K562 (cell line): ENCODE measurements around the gene ARHGEF3. TPM values are rescaled to one million over a fixed set of nuclear protein-coding genes. Genes with fewer than 3 reads are reported as not detected.

Experiments used
- ATAC-seq: fragments of 200-7000 bp; cut with Tn5 transposase; 3 replicates; pipeline ENCODE4 v1.9.1; 2020; ENCODE audit warnings: moderate library complexity
- BruUV-seq: library from RNA; stranded (reverse); fragments of 400-500 nt; replicated peaks from 2 replicates; lab custom pipeline; 2021; lab: Mats Ljungman, UMichigan
- CTCF ChIA-PET: fragments of 300-600 bp; formaldehyde crosslinking; extraction: SDS; loops from one replicate; lab custom pipeline; 2021; ENCODE audit warnings: low intra/inter-chr PET ratio; lab: Yijun Ruan, JAX
- POLR2A ChIA-PET: fragments of 300-600, 350-650 bp; sonication (Branson Sonifier 250); formaldehyde crosslinking; extraction: SDS; loops from one replicate; lab custom pipeline; 2021; ENCODE audit warnings: antibody characterized with exemption, inconsistent platforms; lab: Yijun Ruan, JAX
- DNase-seq, 4 experiments: peaks; one replicate each; pipeline versions ENCODE4 v3.0.0 to v3.0.0-alpha.2; 2011 to 2018; ENCODE audit warnings: low spot score in 3 of 4, mixed read lengths in 3 of 4; ENCODE audit errors: extremely low read depth in 1 of 4
- FAIRE-seq: peaks from 2 replicates; lab custom pipeline; 2011; peaks lifted over from hg19 to GRCh38; lab: Jason Lieb, UNC
- H2AFZ ChIP-seq: 2 replicates; pipeline ENCODE4 v1.6.0; 2011; ENCODE audit warnings: low read depth, low read length, control low read depth, inconsistent platforms
- H3K27ac ChIP-seq: fragments of 200-600 bp; 3 replicates; pipeline ENCODE4 v1.8.0; 2011; ENCODE audit warnings: low read depth, mild to moderate bottlenecking, control low read depth, inconsistent platforms, low read length, moderate library complexity, mixed read lengths; ENCODE audit errors: extremely low read depth
- H3K27me3 ChIP-seq, 2 experiments: fragments of 300-600 bp in 1 of 2; 2 replicates in 1 of 2; 3 replicates in 1 of 2; pipeline versions ENCODE4 v1.6.0 to v1.8.0; 2011; ENCODE audit warnings: inconsistent platforms in 2 of 2, low read length in 2 of 2, mild to moderate bottlenecking in 1 of 2, mixed read lengths in 1 of 2, moderate library complexity in 1 of 2; ENCODE audit not compliant: control insufficient read depth in 2 of 2, insufficient read depth in 2 of 2
- H3K36me3 ChIP-seq: fragments of 300-600 bp; 3 replicates; pipeline ENCODE4 v1.8.0; 2011; ENCODE audit warnings: mild to moderate bottlenecking, low read length, inconsistent platforms; ENCODE audit not compliant: control insufficient read depth, insufficient read depth
- H3K4me1 ChIP-seq, 2 experiments: fragments of 200-600 bp in 1 of 2; replicated peaks in 1 of 2; 2 replicates in 1 of 2; 3 replicates in 1 of 2; pipeline versions ENCODE4 v1.5.1 to v1.8.0; 2011; ENCODE audit warnings: inconsistent platforms in 2 of 2, low read length in 2 of 2, mild to moderate bottlenecking in 1 of 2, mixed read lengths in 1 of 2, moderate library complexity in 1 of 2; ENCODE audit not compliant: control insufficient read depth in 2 of 2, insufficient read depth in 2 of 2
- H3K4me2 ChIP-seq: 2 replicates; pipeline ENCODE4 v1.6.1; 2011; ENCODE audit warnings: low read length, control low read depth, inconsistent platforms, mixed read lengths; ENCODE audit not compliant: insufficient read depth
- H3K4me3 ChIP-seq: fragments of 200-600 bp; sonication (generic), shearing (Covaris generic); 2 replicates; pipeline ENCODE4 v1.5.1; 2016; ENCODE audit warnings: control low read depth, inconsistent platforms
- H3K79me2 ChIP-seq: fragments of 200-600 bp; 3 replicates; pipeline ENCODE4 v1.8.0; 2011; ENCODE audit warnings: low read length, inconsistent platforms; ENCODE audit not compliant: control insufficient read depth, insufficient read depth
- H3K9ac ChIP-seq, 2 experiments: 2 replicates each; pipeline versions ENCODE4 v1.6.0 to v1.6.1; 2011; ENCODE audit warnings: low read depth in 2 of 2, low read length in 2 of 2, control low read depth in 1 of 2, inconsistent platforms in 1 of 2, mild to moderate bottlenecking in 1 of 2, mixed read lengths in 1 of 2; ENCODE audit not compliant: insufficient read depth in 1 of 2
- H3K9me1 ChIP-seq: one replicate; pipeline ENCODE4 v1.6.0; 2011; ENCODE audit warnings: inconsistent platforms, mild to moderate bottlenecking, low read length, moderate library complexity; ENCODE audit not compliant: control insufficient read depth, insufficient read depth
- H3K9me3 ChIP-seq: replicated peaks from 2 replicates; pipeline ENCODE4 v1.5.1; 2011; ENCODE audit warnings: low read depth, low read length, inconsistent platforms; ENCODE audit not compliant: control insufficient read depth, insufficient read depth
- H4K20me1 ChIP-seq: replicated peaks from 2 replicates; pipeline ENCODE4 v1.6.1; 2011; ENCODE audit warnings: low read length, inconsistent platforms, mixed read lengths; ENCODE audit not compliant: control insufficient read depth, insufficient read depth
- CHD2 ChIP-seq: IDR thresholded peaks from 2 replicates; pipeline ENCODE4 v1.6.1; 2011; ENCODE audit warnings: low read depth, low read length
- HDAC8 ChIP-seq: fragments of 450-650 bp; IDR thresholded peaks from 2 replicates; pipeline ENCODE4 v1.6.1; 2016; ENCODE audit warnings: mild to moderate bottlenecking, missing genetic modification characterization, moderate library complexity, missing compliant biosample characterization
- SP1 ChIP-seq: sonication (generic); formaldehyde crosslinking; IDR thresholded peaks from 2 replicates; pipeline ENCODE4 v1.8.1; 2022; ENCODE audit warnings: mild to moderate bottlenecking, missing genetic modification reagents
- SRF ChIP-seq, 2 experiments: fragments of 250-450, 450-650 bp in 1 of 2; sonication (Bioruptor Pico) in 1 of 2; sonication (generic) in 1 of 2; formaldehyde crosslinking; IDR thresholded peaks; 2 replicates each; pipeline versions ENCODE4 v1.5.0 to v1.5.1; 2020 to 2022; ENCODE audit warnings: mild to moderate bottlenecking in 1 of 2, missing genetic modification reagents in 1 of 2
- ZC3H8 ChIP-seq: fragments of 450-650 bp; IDR thresholded peaks from 2 replicates; pipeline ENCODE4 v1.6.1; 2017
- ZKSCAN3 ChIP-seq: fragments of 250-450 bp; sonication (Bioruptor Pico); IDR thresholded peaks from 2 replicates; pipeline ENCODE4 v1.4.0; 2020
- ZNF785 ChIP-seq: fragments of 250-450 bp; sonication (Bioruptor Pico); IDR thresholded peaks from 2 replicates; pipeline ENCODE4 v1.4.0; 2020; ENCODE audit warnings: mild to moderate bottlenecking
- WGBS: fragments of 100-300 bp; shearing (Covaris generic); methylation state at CpG from one replicate; pipeline ENCODE4 v1.1.6; 2016; ENCODE audit warnings: low coverage, mixed read lengths; ENCODE audit not compliant: insufficient coverage; ENCODE audit errors: missing lambda C conversion rate; 5-methylcytosine and 5-hydroxymethylcytosine counted together
- in situ Hi-C: fragments of 300-500 bp; cut with MboI; formaldehyde crosslinking; loops from 4 replicates; pipeline ENCODE4 v1.15.0; 2018; ENCODE audit warnings: inconsistent platforms, mixed read lengths
- intact Hi-C: fragments of 100-400 bp; cut with micrococcal nuclease; formaldehyde crosslinking; loops from 2 replicates; pipeline ENCODE4 v1.14.2; 2022
- polyA plus RNA-seq, 8 experiments: library from polyadenylated mRNA; depleted of rRNA in 4 of 8; stranded (reverse) in 5 of 8; unstranded in 3 of 8; fragments of >200 nt; fragmentation: Nextera tagmentation in 2 of 8; fragmentation: Illumina TruSeq in 1 of 8; extraction: Ambion mirVana in 2 of 8; extraction: Trizol in 1 of 8; gene quantifications; 2 replicates each; pipeline versions ENCODE4 v1.2.1 to v1.2.3, GENCODE V29; 2011 to 2014; ENCODE audit warnings: inconsistent platforms in 1 of 8, missing spikeins in 1 of 8
- total RNA-seq, 7 experiments: library from RNA; depleted of rRNA in 6 of 7; stranded (reverse); fragments of >200 nt in 6 of 7; fragmentation: Illumina TruSeq in 2 of 7; extraction: Trizol in 2 of 7; gene quantifications; 2 replicates each; pipeline versions ENCODE4 v1.2.1 to v1.2.3, GENCODE V29; 2011 to 2021; ENCODE audit warnings: low replicate concordance in 1 of 7
- TF ChIP-seq, protein P1 (sequence below), 2 experiments: fragments of 250-450 bp in 1 of 2; fragments of 450-650 bp in 1 of 2; sonication (Bioruptor Pico) in 1 of 2; IDR thresholded peaks; 2 replicates each; pipeline versions ENCODE4 v1.6.1 to v1.8.0; 2016 to 2021; ENCODE audit warnings: mild to moderate bottlenecking in 2 of 2, moderate library complexity in 2 of 2, missing compliant biosample characterization in 1 of 2, missing genetic modification characterization in 1 of 2

ARHGEF3 gene
- total and polyA plus RNA-seq, 9 of the 15 experiments (the other 6 are each of a cell fraction or from before 2014, with no cell fraction given), result 0.77 to 2.7 (median 1.4) TPM

DNA sequence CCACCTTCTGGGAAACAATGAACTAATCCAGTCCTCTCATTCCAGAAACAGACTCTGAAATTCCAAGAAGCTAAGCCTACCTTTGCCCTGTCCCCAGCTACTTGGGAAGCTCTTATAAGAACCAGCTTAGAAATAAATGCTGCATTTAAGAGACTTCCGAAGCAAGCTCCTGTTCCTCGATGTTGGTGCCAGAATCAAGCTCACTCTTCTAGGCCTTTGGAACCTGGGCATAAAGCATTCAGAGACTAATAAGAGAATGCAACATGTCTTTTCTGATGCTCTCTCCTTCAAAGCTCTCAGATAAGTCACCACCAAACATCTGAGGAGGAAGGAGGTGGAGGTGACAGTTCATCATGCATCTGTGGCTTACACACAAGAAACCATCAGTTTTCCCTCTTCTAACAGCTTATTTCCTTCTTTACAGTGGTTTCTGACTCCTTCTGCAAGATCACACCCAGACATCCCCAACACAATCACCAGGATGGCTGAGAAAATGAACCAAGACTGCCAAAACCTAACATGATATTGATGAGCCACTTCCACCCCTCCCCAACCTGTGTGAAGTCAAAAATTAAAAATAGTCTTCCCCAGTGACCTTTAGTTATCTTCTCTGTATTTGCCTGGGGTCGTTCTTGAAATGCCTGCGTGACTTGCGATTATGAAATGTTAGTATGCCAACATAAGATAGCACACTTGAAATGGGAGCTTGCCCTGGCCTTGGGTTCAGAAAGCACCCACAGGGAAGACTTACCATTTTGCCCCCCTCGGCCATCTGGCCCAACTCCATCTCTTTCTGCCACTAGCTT is 11.5 kb downstream of the ARHGEF3 start:
- Histone ChIP-seq H3K27me3 (no peaks in the 10 kb centered on the region; a peak in 1 of 5 replicates), H3K9me1 (no peaks in the 10 kb centered on the region), H3K4me1 (no peaks in the 10 kb centered on the region), H3K27ac (no peak overlapping the region), H3K9me3 (no peaks in the 10 kb centered on the region), H3K79me2 (no peaks in the 10 kb centered on the region), H3K9ac (no peak overlapping the region), H2AFZ (no peak overlapping the region), H3K36me3 (no peaks in the 10 kb centered on the region), H4K20me1 (no peaks in the 10 kb centered on the region), H3K4me3 (no peak overlapping the region), H3K4me2 (no peak overlapping the region)
- in situ Hi-C loops, result no loop called here
- TF ChIP-seq ZC3H8, result no peak
- TF ChIP-seq, protein P1, sequence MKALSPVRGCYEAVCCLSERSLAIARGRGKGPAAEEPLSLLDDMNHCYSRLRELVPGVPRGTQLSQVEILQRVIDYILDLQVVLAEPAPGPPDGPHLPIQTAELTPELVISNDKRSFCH (CRISPR knock-in tag; IDR thresholded peaks at IDR 0.05), result no peak
- TF ChIP-seq, protein P1 (tag; IDR thresholded peaks at IDR 0.05), result peak; percentile 93
- no peak for TF ChIP-seq ZKSCAN3 (CRISPR knock-in tag)
- intact Hi-C loops, result no loop called here
- no peak for DNase-seq
- ATAC-seq, result no peak
- ChIA-PET POLR2A (interaction anchor here (1.1 kb wide), 1 partner anchor 37 kb away, joined by 3 read pairs; no protein-coding TSS in a partner anchor), CTCF (no interaction called here)
- BruUV-seq, result no TSS peak
- FAIRE-seq, result no peak
- 6% methylated on average over 6 of the region's 6 CpGs for WGBS

DNA sequence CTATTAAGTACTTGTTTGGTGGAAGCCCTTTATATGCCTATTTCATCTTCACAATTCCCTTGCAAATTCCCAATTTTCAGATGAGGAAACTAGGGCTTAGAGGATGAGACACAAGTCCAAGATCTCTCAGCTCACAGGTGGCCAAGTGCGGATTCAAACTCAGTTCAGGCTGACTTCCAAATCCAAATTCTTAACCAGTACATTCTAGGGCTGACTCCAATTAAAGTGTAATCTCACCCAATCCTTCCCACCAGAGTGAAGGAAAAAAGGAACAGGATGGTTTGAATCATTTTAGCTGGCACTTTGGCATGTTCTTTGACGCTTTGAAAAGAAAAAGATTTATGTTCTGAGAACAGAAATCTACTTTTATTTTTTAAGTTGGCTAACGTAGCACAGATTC is 12.7 kb downstream of the ARHGEF3 start:
- no peaks in the 10 kb centered on the region for H4K20me1 ChIP-seq
- 4% methylated on average over 3 of the region's 3 CpGs for WGBS
- ATAC-seq (no peak), DNase-seq (no peak), FAIRE-seq (no peak)
- H3K9me3 ChIP-seq, result no peaks in the 10 kb centered on the region
- H3K9ac ChIP-seq, result no peak overlapping the region
- H3K36me3 ChIP-seq, result no peaks in the 10 kb centered on the region
- no peaks in the 10 kb centered on the region for H3K79me2 ChIP-seq
- no peak overlapping the region for H2AFZ ChIP-seq
- peaks cover 0 to 9% of the 10 kb centered on the region in 2 experiments; a peak in 3 of 5 replicates for H3K27me3 ChIP-seq
- H3K27ac ChIP-seq, result no peak overlapping the region
- in situ Hi-C loops, result loop anchor here (10.0 kb wide), 1 partner anchor 74 kb away; no protein-coding TSS in a partner anchor
- ChIA-PET POLR2A (interaction anchor here (0.6 to 1.1 kb wide), 2 partner anchors 18 to 38 kb away, joined by 3 to 4 read pairs; no protein-coding TSS in a partner anchor), CTCF (no interaction called here)
- H3K4me1 ChIP-seq, result no peaks in the 10 kb centered on the region
- intact Hi-C loops, result no loop called here
- H3K4me3 ChIP-seq, result no peak overlapping the region
- BruUV-seq, result no TSS peak
- H3K9me1 ChIP-seq, result no peaks in the 10 kb centered on the region
- H3K4me2 ChIP-seq, result no peak overlapping the region
- TF ChIP-seq ZNF785 (no peak), SP1 (CRISPR knock-in tag) (no peak), SRF (CRISPR knock-in tag; IDR thresholded peaks at IDR 0.05) (no peak), HDAC8 (tag) (no peak), CHD2 (no peak)
